HTR-8/SVneo (cell line): ENCODE measurements around the gene TIAM1.

Source experiments
- DNase-seq: peaks from one replicate; pipeline ENCODE4 v3.0.0; 2011; ENCODE audit warnings: low spot score, mixed read lengths; ENCODE audit not compliant: insufficient read length
- FAIRE-seq: peaks from 2 replicates; lab custom pipeline; 2011; peaks lifted over from hg19 to GRCh38; lab: Jason Lieb, UNC

Gene TIAM1

GRCh38 chr21:31336739-31337040, 7.4 kb downstream of the TIAM1 start:
- DNase-seq (no peak), FAIRE-seq (no peak)

GRCh38 chr21:31335957-31336738, 7.9 kb downstream of the TIAM1 start:
- FAIRE-seq: peak; percentile 83
- DNase-seq: peak; percentile 72

- no peak for FAIRE-seq
- DNase-seq: no peak
These were observed 9.4 kb downstream of the TIAM1 start for GRCh38 chr21:31334648-31335121.

- FAIRE-seq (no peak), DNase-seq (no peak)
These were observed 11.5 kb downstream of the TIAM1 start for GRCh38 chr21:31332525-31332924.

- FAIRE-seq: no peak
- no peak for DNase-seq
These were observed 12.8 kb downstream of the TIAM1 start for GRCh38 chr21:31331231-31331630.

GRCh38 chr21:31330144-31330483, 13.9 kb downstream of the TIAM1 start:
- DNase-seq (no peak), FAIRE-seq (no peak)

- FAIRE-seq (no peak), DNase-seq (no peak)
These were observed 14.5 kb downstream of the TIAM1 start for GRCh38 chr21:31329456-31330143.

- DNase-seq: no peak
- no peak for FAIRE-seq
These were observed 17.4 kb downstream of the TIAM1 start for GRCh38 chr21:31326522-31327242.

GRCh38 chr21:31318971-31319370, 25.1 kb downstream of the TIAM1 start:
- no peak for FAIRE-seq
- DNase-seq: no peak

GRCh38 chr21:31317688-31318087, 26.4 kb downstream of the TIAM1 start:
- DNase-seq: no peak
- FAIRE-seq: no peak

GRCh38 chr21:31316488-31317169, 27.4 kb downstream of the TIAM1 start:
- FAIRE-seq (no peak), DNase-seq (peak; percentile 37)

GRCh38 chr21:31316072-31316471, 28.0 kb downstream of the TIAM1 start:
- FAIRE-seq (no peak), DNase-seq (no peak)

- FAIRE-seq (peak; percentile 40), DNase-seq (no peak)
These were observed 33.3 kb downstream of the TIAM1 start for GRCh38 chr21:31310750-31311149.

GRCh38 chr21:31308584-31308983, 35.5 kb downstream of the TIAM1 start:
- no peak for FAIRE-seq
- DNase-seq: no peak

- DNase-seq: no peak
- FAIRE-seq: no peak
These were observed 38.2 kb downstream of the TIAM1 start for GRCh38 chr21:31305888-31306287.

- DNase-seq (no peak), FAIRE-seq (no peak)
These were observed 44.5 kb downstream of the TIAM1 start for GRCh38 chr21:31299291-31300147.

- DNase-seq (no peak), FAIRE-seq (peak; percentile 28)
These were observed 45.3 kb downstream of the TIAM1 start for GRCh38 chr21:31298618-31299269.

GRCh38 chr21:31297806-31298205, 46.3 kb downstream of the TIAM1 start:
- DNase-seq (no peak), FAIRE-seq (no peak)

- FAIRE-seq: no peak
These were observed 48.4 kb downstream of the TIAM1 start for GRCh38 chr21:31295676-31296075.

More at GRCh38 chr21:31295676-31296075, 48.4 kb downstream of the TIAM1 start:
- no peak for DNase-seq
